Cardiac fibroblast (primary cell): ENCODE measurements around the gene RGS12.

Experiments
- DNase-seq, 2 donors: peaks; one replicate each; pipeline versions ENCODE4 v3.0.0 to v3.0.0-alpha.2; 2010; ENCODE audit warnings: low read depth in 2 of 2
- H3K4me3 ChIP-seq, 2 donors: replicated peaks in 1 of 2; 1 replicate in 1 of 2; 2 replicates in 1 of 2; pipeline ENCODE4 v1.5.1; 2011; ENCODE audit warnings: low read depth in 2 of 2, low read length in 2 of 2, mild to moderate bottlenecking in 2 of 2, moderate library complexity in 1 of 2
- TF ChIP-seq, protein P1 (sequence below): IDR thresholded peaks from one replicate; pipeline ENCODE4 v1.5.1; 2011; ENCODE audit warnings: low read depth, mild to moderate bottlenecking, low read length, inconsistent platforms

RGS12 gene

DNA sequence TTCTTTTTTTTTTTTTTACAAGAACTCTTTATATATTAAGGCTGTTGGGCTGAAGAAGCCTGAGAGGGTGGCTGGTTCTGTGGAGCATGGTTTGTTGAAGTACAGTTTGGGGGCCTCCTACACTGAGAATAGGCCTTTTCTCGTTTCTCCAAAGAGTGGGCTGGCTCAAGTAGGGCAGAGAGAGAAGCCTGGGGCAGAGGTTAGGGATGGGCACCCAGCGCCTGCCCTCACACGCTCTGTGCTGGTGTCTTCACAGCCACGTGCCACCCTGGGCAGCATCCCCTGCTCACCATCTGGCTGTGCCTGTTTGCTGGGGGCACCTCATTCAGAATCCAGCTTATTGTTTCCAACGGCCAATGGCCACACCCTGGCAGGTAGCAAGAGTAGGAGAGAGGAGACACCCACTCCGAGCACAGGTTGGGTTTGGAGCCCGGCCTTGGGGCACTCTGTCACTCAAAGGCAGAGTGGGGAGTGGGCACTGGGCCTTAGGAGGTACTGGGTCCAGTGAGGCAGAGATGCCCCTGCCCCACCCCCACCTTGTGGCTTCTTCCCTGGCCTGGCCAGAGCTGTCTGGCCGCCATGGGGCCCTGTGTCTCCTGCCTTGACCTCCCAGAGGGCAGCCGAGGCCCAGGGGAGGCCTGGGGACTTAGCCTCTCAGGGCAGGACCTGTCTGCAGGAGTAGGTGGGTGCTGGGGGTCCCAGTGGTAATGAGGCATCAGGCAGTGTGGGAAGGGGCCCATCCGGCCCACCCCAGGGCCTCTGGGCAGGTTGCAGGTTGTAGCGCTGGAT, 40.9 kb upstream of the RGS12 start:
- no peak for DNase-seq
- no peak overlapping the region for H3K4me3 ChIP-seq
- TF ChIP-seq, protein P1, sequence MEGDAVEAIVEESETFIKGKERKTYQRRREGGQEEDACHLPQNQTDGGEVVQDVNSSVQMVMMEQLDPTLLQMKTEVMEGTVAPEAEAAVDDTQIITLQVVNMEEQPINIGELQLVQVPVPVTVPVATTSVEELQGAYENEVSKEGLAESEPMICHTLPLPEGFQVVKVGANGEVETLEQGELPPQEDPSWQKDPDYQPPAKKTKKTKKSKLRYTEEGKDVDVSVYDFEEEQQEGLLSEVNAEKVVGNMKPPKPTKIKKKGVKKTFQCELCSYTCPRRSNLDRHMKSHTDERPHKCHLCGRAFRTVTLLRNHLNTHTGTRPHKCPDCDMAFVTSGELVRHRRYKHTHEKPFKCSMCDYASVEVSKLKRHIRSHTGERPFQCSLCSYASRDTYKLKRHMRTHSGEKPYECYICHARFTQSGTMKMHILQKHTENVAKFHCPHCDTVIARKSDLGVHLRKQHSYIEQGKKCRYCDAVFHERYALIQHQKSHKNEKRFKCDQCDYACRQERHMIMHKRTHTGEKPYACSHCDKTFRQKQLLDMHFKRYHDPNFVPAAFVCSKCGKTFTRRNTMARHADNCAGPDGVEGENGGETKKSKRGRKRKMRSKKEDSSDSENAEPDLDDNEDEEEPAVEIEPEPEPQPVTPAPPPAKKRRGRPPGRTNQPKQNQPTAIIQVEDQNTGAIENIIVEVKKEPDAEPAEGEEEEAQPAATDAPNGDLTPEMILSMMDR, result no peak

DNA sequence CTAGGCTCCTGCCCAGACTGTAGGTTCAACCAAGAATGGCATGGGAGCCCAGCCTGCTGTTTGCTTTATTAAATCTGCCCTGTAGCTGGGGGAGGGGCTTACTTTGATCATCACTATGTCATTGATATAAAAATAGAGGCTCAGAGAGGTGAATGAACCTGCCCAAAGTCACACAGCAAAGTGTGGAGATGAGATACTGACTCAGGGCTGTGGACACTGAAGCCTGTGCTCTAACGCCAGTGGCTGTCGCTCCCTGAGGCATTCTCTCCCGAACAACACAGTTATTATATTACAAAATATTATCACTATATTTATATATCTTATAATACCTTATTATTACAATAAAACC, 40.4 kb upstream of the RGS12 start:
- H3K4me3 ChIP-seq, result no peak overlapping the region
- TF ChIP-seq, protein P1, result no peak
- DNase-seq, result no peak

DNA sequence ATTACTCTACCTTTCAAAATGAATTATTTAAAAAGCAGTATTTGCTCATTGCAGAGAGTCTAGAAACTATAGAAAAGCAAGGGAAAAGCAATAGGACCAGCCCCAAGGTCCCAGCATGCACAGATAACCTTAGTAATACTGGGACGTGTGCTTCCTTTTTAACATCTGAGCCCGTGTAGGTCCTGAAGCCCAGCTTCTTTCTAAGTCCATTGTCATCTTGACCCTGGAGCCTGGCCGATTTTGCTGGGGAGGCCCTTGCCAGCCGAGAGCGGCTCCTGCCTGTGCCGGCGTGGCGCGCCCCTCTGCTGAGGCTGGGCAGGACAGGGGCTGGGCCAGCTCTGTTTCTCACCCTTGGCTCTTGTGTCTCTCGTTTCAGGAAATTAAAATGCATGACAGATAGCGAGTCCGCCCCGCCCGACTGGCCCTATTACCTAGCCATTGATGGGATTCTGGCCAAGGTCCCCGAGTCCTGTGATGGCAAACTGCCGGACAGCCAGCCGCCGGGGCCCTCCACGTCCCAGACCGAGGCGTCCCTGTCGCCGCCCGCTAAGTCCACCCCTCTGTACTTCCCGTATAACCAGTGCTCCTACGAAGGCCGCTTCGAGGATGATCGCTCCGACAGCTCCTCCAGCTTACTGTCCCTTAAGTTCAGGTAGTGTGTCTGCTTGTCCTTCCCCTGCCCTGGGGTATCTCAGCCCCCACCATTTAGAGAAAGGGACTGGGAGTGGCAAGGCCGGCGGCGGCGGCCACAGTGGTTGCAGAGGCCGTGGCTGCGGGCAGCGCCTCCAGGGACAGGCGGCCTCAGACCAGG, 39.8 kb upstream of the RGS12 start:
- DNase-seq, result no peak
- no peak overlapping the region for H3K4me3 ChIP-seq
- TF ChIP-seq, protein P1, result no peak

DNA sequence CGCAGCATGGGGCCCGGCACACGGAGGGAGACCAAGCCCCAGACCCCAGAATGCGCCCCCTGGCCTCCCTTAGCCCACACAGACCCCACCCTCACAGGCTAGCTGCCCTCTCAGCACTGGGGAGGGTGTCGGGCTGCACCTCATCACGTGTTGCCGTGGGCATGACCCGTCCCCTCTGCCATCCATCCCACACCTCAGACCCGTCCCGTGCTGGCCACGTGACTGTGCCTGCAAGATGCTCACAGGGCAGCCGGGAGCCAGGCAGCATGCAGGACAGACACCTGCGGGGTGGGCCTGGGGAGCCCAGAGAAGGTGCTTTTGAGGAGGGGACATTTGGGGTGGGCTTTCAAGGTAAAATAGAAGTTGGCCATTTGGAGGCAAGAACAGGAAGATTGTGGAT, 39.0 kb upstream of the RGS12 start:
- DNase-seq, result no peak
- TF ChIP-seq, protein P1, result no peak
- no peak overlapping the region for H3K4me3 ChIP-seq

DNA sequence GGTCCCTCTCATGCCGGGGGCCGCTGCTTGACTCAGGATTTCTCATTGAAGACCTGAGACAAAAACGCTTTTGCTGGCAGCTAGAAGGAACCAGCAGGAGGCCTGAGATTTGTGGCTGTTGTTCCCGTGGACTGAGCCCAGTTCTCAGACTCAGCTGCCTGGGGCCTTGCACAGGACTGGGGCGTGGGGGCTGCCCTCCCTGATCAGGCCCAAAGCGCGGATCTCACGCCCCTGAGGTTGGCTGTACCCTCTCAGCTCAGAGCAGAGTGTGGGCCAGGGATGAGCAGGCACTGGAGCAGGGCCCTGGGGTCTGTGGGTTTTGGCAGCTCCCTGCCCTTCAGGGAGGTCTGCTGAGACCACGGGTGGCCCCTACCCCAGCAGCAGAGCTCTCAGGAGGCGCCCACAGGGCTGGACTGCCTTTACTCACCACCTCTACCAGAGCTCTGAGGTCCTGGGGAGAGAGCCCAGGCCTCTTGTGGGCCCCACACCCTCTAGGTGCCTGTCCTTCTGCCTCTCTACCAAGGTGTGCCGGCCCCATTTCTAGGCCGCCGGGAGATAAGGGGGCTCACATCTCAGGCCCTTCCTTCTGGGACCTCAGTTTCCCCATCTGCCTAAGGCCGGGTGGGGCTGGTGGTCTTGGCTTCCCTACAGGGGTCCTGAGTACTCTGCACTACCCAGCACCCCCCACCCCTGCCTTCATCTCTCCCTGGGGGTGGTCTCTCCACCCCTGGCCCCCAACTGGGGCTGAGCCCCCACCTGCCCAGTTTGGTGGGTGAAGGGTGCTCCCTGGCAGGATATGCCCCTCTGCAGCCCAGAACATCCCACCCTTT, 38.3 kb upstream of the RGS12 start:
- H3K4me3 ChIP-seq, result no peak overlapping the region
- DNase-seq, result no peak
- TF ChIP-seq, protein P1, result no peak

DNA sequence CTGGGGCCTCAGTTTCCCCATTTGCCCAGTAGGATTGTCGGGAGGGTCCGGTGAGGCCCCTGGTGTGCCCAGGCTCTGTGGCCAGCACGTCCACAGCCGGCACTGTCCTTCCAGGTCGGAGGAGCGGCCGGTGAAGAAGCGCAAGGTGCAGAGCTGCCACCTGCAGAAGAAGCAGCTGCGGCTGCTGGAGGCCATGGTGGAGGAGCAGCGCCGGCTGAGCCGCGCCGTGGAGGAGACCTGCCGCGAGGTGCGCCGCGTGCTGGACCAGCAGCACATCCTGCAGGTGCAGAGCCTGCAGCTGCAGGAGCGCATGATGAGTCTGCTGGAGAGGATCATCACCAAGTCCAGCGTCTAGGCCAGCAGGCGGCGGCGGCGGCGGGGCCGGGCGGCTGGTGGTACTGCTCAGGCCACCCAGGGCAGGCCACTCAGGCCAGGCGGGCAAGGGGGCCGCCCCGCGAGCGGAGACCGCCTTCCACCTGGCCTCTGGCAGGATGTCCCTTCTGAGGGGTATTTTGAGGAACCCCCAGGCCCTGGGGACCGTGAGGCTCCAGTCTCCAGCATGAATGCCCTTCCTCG, 37.1 kb upstream of the RGS12 start:
- DNase-seq, result no peak
- no peak overlapping the region for H3K4me3 ChIP-seq
- TF ChIP-seq, protein P1, result no peak
